NCI-H1694 (cell line): ENCODE data around the gene POT1.

ENCODE experiments used
- DNase-seq: peaks from one replicate; lab custom pipeline; 2025; lab: John Stamatoyannopoulos, UW

The POT1 gene

DNA sequence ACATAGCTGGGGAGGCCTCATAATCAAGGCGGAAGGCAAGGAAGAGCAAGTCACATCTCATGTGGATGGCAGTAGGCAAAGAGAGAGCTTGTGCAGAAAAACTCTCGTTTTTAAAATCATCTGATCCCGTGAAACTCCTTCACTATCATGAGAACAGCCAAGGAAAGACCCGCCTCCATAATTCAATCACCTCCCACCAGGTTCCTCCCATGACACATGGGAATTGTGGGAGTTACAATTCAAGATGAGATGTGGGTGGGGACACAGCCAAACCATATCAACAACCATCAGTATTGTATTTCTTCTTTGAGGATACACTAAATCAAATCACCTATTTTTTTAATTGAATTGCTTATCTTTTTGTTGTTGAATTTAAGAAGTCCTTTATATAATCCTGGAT lies 16.7 kb downstream of the POT1 start:
- DNase-seq, result no peak

DNA sequence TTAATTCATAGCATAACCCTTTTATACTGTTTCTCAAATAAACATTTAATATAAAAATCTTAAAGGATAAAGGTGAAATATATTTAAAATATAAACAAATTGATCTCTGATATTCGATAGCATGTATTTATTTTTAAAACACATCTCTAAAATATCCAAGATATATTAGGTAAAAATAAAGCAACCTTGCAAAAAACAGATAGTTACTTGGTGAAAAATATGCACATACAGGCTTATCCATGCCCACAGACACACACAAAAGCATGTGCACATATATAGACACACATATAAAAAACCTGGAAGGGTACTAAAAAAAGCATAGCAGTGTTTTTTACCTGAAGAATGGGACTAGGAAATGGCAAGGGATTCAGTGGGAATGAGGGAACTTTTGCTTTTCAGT lies 19.8 kb downstream of the POT1 start:
- DNase-seq, result no peak

DNA sequence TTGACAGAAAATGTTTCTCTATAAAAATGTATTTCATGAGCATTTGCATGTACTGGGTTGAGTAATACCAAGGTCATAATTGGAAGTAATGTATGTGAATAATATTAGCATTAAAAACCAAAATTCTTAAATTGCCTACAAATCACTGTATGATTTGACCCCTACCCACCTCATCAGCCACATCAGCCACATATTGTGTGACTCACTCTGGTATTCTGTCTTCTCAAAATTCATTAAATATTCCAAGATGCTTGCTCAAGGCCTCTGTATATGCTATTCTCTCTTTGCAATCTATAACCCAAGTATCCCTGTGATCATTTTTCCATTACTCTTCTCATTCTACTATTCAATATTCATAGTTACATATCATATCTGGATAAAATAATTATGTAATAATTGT lies 21.4 kb downstream of the POT1 start:
- DNase-seq, result no peak

DNA sequence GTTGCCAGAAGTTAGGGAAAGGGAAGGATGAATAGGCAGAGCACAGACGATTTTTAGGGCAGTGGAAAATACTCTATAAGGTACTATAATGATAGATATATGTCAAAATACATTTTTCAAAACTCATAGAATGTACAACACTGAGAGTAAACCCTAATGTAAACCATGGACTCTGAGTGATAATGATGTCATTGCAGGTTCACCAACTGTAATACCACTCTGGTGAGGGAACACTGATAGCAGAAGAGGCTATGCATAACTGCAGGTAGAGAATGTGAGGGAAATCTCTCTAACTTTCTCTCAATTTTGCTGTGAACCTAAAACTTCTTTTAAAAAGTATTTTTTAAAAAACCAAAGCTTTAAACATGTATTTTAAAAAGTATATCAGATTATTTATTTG lies 22.1 kb downstream of the POT1 start:
- no peak for DNase-seq

DNA sequence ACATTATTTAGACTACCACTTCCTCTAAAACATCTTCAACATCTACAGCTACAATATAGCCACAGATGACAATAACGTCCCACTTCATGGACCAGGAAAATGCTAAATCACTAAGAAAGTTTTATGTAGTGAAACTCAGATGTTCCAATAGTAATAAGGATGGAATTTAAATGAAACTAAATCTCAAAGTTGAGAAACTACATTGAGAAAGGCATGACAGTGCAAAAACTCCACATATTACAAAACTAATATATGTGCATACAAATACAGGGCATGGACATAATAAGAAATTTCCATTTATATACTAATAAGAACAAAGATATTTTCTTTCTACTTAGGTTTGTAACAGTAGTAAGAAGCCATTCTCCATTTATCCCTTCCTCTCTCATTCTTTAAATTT lies 31.1 kb downstream of the POT1 start:
- no peak for DNase-seq

DNA sequence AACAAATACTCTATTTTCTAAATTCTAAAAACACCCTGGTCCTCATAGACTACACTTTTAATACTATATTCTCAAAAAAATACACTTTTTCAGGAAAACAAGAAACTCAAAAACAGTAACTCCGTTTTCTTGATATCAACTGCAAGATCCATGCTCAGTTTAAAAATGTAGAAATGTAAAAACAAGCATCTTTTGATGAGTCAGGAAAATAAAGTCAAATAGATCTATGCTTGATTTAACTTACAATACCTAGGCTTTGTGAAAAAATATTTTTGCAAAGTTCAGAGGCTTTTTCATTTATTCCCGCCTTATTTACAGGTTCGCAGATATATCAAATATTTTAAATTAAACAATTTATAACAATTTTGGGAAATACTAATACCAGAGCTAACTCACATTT lies 33.6 kb downstream of the POT1 start:
- DNase-seq, result no peak

DNA sequence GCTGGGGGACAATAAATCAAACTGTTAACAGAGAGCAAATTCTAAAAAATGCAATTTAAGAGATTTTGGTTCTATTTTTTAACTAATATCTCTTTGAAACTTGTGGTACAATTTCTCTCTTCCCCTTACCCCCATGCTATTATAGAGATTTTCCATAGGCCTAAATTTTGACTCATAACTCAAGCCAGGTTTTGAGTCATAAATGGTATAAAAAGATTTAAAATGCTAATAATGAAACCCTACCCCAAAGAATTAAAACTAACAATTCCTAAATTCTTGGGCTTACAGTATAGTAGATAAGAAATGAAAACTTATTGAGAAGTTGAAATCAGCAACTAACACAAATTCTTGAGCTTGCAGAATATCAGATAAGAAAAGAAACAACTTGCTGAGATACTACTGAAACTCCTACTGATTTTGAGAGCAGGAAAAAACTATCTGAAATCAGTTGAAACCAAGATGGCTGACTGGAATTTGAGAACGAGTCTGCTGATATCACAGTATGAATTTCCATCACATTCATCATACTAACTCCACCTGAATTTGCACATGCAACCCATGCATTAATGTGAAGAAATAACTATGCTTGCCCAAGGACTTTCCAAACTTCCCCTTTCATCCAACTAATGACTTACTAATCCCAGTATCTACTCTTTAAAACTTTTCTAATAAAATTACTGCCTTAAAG lies 36.3 kb downstream of the POT1 start:
- no peak for DNase-seq

DNA sequence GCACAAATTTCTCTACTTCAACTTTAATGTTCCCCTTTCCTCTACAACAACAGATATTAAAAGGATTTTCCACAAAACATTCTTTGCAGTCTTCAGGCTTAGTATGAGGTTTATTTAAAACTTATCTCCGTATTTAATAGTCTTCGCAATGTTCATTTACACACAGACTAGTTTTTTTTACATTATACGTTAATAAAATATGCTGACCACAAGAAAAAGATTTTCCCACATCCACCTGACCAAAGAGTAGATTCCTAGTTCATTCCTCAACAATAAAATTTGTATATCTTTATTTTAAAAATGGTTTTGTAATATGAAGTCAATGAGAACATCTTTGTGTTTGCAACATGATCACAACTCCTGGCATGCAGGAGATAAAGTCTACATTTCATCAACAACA lies 42.4 kb downstream of the POT1 start:
- no peak for DNase-seq

DNA sequence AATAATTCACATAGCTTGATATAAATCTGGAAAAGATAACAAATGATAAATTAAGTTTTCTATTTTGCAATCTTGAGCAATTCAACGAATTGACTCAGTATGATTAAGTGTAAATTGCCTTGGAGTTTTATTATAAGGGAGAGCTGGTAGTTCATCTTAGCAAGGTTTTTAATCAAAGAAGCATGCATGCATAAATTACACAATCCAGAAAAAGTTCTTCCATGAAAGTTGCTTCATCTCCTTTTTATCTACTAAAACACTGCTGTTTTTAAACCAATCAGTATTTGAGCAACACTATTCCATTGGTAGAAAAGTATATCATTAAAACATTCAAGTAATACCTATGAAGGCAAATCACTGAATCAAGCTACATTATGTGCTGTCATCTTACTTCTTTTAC lies 47.6 kb downstream of the POT1 start:
- no peak for DNase-seq

DNA sequence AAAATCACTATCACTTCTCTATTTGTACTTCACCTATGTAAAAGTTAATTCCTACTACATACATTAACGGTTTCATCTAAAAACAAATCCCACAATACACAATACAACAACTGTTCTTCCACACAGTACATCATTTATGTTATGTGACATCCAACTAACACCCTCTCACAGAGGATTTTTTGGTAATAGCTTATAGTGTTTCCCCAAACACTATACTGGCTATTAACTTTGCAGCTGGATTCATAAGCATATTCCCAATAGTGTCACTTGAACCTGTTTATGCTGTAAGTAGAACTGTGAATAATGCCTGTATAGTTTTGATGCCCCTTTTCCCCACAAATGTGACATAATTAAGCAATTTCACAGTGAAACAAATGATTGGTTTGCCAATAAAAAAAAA lies 49.9 kb downstream of the POT1 start:
- no peak for DNase-seq

DNA sequence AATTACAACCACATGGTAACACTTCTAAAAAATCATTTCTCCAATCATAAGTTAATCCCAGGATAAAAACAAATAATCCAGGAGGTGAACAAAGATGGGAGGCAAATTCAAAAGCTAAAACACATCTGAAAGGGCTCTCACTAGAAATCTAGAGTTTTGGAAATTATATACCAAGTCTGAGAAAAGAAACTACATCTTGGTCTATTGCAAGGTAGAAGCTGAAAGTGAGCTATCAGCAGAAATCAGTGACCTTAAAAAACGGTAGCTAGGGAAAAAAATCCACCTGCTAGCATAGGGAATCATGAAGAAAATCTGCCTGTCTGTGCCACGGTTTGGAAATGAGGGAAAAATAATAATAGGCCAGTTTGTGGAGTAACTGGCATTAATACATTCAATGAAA lies 50.5 kb downstream of the POT1 start:
- no peak for DNase-seq

DNA sequence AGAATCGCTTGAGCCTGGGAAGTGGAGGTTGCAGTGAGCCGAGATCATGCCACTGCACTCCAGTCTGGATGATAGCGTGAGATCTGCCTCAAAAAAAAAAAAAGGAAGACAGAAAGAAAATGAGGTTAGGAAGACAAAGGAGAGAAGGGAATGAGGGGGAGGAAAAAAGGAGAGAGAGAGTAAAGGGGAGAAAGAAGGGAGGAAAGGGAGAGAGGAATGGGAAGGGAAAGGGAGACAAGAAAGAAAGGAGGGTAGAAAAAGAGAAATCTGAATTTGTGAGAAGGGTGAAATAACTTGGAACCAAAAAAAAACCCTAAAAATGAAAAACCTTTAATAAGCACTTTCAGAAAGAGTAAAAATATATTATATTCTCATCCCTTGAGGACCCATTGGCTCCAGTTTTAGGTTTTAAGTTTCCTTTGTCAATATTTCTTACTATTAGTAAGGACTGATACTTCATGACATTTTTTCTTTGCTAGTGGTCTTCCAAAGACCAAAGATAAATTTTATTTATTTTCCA lies 54.9 kb downstream of the POT1 start:
- no peak for DNase-seq

DNA sequence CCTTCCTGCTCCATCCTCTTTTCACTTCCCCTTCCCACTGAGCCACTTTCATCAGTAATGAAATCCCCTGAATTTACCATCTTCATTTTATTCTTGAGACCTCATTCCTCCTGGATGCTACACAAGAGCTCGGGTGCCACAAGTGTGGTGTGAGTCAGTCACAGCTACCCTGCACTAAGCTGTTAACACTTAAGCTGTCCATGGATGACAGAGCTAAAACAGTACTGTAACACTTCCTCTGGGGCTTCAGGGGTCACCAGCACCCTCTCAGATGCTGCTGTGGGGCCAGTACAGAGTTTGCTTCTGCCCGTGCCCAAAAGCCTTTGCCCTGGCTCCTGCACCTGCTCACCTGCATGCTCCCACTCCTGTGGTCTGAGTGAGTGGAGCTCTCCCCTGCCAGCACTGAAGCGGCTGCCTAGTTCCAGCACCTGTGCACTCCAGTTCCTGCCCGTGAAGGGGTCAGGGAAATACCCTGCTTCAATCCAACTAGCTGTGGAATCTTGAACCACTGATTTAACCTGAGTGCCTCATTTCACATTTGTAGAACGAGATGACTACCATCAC lies 71.9 kb downstream of the POT1 start:
- DNase-seq, result no peak

DNA sequence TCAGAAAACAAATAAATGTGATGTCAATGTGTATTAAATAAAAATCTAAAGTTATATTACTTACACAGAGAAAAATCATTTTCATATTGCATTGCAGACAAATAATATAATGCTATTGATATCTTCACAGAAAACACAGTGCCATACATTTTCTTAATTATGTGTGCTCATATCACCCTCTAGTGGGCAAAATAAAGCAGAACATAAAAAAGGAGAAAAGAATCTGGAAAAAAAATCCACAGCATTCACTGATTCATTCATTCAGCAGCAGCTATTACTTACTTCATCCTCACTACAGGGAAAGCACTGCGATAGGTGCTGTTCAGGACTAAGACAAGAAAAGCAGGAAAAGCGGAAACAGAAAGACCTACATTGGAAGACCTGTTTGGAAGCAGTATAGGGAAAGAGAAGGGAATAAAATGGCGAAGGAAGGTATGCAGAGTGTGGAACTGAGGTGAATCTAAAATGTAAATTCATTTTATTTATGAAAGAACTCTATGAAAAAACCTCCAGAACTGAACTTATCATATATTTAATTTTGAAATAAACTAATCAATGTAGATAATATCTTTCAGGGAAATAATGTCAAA lies 73.2 kb downstream of the POT1 start:
- peak; percentile 38 for DNase-seq

DNA sequence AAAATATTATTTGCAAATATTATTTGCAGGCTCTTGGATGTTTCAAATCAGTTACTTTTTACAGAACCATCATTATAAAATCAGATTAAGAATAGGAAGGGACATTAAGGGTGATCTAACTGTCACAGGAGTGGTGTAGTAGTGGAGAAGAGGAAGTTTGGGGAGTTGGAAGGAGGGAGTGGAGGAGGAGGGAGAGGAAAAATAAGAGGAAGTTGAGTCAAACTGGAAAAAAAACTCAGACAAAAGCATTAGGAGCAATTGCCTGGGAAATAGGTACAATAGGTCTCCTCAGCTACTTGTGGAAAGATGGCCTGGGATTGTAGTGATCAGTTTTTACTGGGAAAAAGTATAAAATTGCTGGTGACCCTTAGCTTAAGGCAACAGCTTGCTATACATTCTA lies 86.3 kb downstream of the POT1 start:
- DNase-seq, result no peak

DNA sequence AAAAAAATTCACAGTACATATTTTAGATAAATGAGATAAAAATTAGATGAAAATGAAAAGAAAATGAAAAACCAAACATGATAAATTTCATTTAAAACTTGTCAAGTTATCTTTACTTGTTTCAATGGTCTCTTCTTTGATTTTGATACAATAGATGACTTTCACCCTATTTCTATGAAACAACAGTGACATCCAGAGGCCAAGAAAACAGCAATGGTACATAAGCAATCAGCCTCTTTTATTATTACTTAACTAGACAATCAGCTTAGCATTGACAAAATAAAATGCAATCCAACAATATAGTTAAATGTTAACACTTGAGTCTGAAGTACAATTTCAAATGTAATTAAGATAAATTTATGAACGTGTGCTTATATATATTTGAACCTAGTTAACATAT lies 89.2 kb downstream of the POT1 start:
- DNase-seq, result peak; percentile 30

DNA sequence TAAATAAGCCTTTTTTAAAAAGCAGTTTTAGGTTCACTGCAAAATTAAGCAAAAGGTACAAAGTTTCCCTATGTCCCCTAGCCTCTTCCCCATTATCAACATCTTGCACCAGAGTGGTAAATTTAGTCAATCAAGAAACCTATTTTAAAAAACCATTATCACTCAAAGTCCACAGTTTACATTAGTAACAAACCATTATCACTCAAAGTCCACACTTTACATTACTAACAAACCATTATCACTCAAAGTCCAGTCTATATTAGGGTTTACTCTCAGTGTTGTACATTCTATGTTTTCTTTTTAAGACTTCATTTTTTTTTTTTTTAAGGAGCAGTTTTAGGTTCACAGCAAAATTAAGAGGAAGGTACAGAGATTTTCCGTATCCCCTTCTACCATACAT lies 89.9 kb downstream of the POT1 start:
- DNase-seq, result no peak

DNA sequence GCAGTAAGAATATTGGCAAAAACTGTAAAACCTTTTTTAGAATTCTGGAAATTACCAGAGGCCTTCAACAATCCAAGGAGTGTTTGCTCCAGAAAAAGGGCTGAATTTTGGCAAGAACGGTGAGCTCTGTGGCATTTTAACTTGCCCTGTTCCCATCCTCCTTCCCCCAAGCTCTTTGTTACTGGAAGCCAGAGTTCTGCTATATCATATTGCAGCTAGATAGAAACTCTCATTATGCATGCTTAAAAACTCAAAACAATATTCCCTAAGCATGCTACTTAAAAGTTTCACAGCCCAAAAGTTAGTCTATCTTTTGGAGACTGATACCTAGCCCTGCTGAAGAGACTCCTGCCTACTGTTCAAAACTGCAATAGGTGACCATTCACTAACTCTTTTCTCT lies 93.5 kb downstream of the POT1 start:
- DNase-seq, result no peak

DNA sequence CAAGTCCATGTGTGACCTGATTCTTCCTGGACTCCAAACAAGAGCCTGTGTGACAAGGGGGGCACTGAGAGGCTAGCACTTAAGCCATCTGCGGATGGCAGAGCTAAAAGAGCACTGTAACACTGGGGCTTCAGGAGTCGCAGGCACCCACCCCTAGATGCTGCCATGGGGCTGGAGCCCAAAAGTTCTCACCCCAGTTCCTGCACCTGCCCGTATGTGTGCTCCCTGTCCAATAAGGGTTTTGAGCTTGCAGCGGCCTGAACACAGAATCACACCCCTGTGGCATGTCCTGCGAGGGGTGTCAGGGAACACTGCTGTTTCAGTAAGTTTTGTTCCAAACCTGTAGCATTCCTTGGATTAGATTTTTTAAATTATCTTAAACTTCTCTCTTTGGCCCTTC lies 110.8 kb downstream of the POT1 start:
- no peak for DNase-seq

DNA sequence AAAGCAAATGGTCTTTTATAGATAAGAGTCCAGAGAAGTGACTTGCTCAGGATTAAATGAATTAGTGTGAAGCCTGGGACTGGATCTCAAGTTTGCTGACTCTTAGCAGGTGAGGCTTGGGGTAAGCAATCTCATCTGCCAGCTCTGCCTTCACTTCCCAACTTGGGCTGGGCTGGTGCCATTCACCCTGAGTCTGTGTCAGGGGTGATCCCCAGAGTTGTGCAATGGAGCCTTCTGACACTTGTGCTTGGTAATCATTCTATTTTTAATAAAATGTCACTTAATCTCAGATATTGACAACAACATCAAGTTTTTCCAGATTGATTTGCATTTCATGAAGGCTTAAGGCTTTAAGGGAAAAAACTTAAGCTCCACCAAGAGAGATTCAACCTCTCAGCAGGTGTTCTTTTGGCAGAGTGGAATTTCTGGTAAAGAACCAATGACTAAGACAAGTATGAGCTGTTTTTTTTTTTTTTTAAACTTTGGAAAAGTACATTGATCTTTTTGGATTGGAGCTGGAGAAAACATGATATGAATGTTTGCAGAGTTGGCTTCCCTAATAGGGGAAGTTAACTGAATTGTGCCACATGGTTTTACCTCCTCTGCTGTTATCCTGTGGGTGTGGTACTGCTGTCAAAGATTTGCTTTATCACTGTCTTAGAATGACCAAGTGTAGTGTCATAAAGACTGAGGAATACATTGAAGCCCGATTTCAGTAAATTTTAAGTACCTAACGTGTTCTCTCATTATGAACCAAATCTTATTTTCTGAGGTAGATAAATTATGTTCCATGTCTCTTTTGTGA lies 115.4 kb downstream of the POT1 start:
- no peak for DNase-seq

DNA sequence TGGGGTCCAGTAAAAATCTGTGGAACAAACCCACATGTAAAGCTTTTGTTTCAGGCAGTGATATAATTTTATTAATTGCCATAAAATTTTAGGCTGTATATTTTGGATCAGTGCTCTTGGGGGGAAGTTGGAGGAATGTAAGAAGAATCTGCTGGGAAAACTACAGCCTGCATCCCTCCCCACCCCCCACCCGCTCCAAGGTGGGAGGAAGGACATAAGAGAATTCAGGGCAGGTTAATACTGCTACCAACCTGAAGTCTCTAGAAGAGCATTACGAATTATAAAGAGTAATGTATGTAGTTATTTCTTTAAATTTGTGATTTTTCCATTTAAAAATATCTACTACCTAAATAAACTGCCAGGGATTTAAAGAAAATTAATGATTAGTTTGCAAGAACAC lies 116.9 kb downstream of the POT1 start:
- DNase-seq, result no peak

DNA sequence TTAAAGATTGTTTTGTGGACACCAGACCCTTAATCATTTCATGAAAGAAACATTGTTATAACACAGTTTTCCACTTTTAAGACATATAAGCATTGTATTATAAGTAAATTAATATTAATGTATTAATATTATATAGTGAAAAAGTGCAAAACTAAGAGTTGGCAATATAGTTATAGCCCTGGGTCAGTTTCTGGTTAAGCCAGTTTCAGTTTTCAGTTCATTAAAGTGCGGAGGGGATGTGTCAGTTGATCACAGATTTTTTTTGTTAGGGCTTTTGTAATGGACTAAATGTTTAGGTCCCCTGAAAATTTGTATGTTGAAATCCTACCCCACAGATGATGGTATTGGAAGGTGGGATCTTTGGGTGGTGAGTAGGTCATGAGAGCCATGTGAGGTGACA lies 118.3 kb downstream of the POT1 start:
- no peak for DNase-seq

DNA sequence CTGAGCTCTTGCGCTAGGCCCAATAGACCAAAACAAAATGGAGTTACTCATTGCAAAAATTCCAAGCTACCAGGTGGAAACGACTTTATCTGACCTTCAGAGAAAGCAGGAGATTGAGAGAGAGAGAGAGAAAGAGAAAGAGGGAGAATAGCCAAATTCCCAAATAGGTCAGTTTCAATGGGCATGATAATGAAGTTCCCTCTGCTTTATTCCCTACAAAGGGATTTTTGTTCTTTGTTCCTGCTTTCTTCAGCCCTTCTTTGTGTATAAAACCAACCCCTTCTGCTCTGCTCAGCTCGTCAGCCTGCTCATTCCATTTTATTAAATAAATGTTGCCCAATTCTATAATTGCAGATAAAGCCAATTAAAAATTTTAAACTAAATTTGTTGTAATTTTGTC lies 119.0 kb downstream of the POT1 start:
- no peak for DNase-seq
